Renal pelvis (tissue), 4 donors: ENCODE results near the gene ARMC8. TPM values are rescaled to one million over a fixed set of nuclear protein-coding genes. Genes with fewer than 3 reads are reported as not detected.

ENCODE experiments used
- DNase-seq: peaks from one replicate; pipeline ENCODE4 v3.0.0-alpha.2; 2013
- polyA plus RNA-seq, 3 donors: library from polyadenylated mRNA; unstranded; fragments of 120-200 nt; gene quantifications; one replicate each; pipeline ENCODE4 v1.2.1, GENCODE V29; 2013; ENCODE audit not compliant: insufficient read length in 3 of 3

Gene ARMC8
- polyA plus RNA-seq, 3 donors: 44.4 to 51.2 (median 47.9) TPM

DNA sequence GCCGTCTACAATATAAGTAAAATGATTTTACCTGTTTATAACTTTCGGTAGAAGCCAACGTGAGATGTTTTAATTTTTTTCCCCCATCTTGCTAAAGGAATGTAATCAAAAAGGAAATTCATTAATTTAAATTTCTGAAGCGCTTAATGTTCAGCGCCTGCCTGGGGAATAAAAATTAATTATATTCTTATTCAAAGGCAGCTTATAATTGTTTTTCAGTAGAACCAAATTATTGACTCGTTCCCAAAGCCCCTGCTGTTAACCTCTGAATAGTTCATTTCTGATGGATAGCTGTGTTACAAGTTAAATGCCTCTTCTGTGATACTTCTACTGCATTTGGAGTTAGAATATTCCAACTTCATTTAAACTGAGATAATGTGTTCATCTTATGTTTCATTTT lies 51.6 kb downstream of the ARMC8 start:
- DNase-seq: no peak

DNA sequence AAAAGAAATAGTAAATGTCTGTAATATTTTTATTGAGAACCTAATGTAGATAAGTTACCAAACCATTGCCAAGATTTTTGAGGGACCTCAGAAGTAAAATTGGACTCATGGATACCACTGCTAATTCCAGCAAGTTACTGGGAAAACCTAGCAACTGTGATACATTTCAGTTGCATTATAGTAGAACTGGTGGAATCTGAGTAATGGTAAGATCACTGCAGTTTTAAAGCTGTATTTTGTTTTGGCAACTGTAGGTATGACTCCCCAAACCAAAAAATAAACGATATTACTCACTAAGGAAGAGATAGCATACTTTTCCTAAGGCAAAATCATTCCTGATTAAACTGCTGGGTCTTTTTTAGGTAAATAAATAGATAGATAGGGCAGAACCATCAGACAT lies 54.0 kb downstream of the ARMC8 start:
- no peak for DNase-seq

- DNase-seq: no peak
Observed at GRCh38 chr3:138241676-138242075, 54.6 kb downstream of the ARMC8 start.

DNA sequence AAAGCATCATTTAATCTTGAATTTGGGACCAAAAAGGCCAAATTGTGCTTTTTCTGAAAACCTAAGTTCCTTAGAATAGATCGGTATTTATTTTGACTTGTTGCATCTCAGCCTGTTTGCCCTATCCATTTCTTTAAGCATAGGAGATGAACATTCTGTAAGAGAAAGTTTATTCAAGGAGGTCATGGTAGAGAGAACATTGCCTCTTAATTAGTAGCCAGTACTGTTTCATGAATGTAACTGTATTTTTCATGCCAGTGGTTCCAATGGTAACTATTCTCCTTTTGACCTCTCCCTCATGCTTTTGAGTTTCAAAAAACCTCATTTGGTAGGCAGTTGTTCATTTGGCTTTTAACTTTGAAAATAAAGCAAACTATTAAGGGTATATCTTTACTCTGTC lies 55.4 kb downstream of the ARMC8 start:
- DNase-seq: no peak

- DNase-seq: no peak
Observed at GRCh38 chr3:138245026-138245425, 57.9 kb downstream of the ARMC8 start.

DNA sequence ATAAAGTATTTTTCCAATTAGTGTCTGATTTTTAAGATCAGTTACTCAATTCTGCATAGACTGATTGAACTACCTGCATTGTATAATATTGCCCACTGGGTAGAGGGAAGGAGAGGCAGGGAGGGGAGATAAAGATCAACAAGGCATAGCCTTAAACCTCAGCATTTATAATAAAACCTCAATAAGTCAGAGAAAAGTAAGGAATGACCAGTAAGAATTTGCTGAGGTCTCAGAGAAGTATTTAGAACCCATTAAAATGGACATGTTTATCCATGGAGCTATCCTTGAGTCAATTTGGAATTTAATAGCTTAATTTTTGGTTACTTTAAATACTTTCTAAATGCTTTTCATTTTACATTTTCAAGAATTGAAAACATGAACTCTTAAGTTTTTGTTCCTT lies 62.5 kb downstream of the ARMC8 start:
- no peak for DNase-seq

GRCh38 chr3:138253609-138254008 lies 66.5 kb downstream of the ARMC8 start:
- DNase-seq: no peak

DNA sequence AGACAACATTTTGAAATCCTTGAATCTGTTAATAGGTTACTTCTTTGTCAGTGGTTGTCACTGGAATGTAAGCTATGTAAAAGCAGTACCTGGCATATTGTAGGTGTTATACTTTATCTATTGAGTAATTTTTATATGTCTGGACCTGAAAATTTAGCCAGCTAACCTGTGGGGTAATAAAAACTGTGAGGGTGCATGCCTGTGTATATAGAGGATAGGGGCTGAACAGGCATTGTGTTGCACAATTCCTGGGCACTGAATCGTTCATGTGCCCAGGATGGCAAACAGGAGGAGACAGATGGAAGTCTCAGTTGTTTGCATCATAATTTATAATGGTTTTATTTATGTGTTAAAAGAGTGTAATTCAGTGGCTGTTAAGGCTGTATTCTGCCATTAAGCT lies 67.1 kb downstream of the ARMC8 start:
- no peak for DNase-seq

- DNase-seq: no peak
Observed at GRCh38 chr3:138256022-138256421, 68.9 kb downstream of the ARMC8 start.

DNA sequence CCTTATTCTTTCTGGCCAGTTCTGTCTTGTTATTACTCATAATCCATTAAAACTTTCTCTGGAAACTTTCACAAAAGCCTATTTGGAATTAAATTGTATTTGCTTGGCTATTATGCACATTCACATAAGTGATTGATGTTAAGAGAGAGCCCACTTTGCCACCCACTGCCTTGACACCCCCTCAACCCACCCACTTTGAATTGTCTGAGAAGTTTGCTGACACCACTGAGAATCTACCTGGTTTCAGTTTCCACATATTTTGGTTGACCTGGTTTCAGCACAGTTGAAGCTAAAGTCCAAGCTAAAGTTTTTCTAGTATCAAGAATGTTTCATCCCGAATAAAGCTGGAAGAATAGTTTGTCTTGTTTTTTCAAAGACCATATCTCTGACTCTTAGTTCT lies 70.9 kb downstream of the ARMC8 start:
- no peak for DNase-seq

GRCh38 chr3:138259126-138259525 lies 72.0 kb downstream of the ARMC8 start:
- no peak for DNase-seq

GRCh38 chr3:138260611-138261010 lies 73.5 kb downstream of the ARMC8 start:
- DNase-seq: no peak

- DNase-seq: no peak
Observed at GRCh38 chr3:138263104-138263503, 76.0 kb downstream of the ARMC8 start.

GRCh38 chr3:138265745-138266144 lies 78.6 kb downstream of the ARMC8 start:
- no peak for DNase-seq

DNA sequence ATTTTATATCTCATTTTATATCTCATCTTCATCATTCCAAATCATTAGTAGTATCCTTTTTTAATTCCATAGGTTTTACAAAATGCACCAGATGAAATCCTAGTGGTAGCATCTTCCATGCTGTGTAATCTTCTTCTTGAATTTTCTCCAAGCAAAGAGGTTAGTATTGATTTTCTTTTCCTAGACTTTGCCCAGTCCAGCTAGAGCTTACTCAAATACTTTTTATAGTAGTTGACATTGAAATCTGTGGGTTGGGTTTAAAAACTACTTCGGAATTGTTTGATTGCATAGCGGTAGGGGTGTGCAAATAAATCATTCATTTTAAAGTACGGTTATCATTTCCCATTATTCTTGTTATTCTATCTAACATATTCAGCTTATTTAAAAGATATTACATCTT lies 80.0 kb downstream of the ARMC8 start:
- DNase-seq: no peak

DNA sequence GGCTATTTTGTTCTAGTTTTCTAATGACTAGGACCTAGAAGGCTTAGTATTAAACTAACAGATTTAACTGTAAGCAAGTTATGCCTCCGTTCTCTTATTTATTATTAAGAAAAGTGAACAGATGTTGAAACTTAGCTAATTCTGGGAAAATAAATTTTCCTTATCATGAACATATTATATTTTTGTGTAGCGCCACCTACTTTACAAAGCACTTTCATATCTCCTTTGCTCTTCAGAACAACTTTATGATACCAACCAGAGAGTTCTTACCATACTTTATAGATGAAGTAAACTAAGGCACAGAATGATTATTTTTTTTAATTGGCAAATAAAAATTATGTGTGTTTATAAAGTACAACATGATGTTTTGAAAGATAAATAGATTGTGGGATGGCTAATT lies 83.1 kb downstream of the ARMC8 start:
- no peak for DNase-seq

DNA sequence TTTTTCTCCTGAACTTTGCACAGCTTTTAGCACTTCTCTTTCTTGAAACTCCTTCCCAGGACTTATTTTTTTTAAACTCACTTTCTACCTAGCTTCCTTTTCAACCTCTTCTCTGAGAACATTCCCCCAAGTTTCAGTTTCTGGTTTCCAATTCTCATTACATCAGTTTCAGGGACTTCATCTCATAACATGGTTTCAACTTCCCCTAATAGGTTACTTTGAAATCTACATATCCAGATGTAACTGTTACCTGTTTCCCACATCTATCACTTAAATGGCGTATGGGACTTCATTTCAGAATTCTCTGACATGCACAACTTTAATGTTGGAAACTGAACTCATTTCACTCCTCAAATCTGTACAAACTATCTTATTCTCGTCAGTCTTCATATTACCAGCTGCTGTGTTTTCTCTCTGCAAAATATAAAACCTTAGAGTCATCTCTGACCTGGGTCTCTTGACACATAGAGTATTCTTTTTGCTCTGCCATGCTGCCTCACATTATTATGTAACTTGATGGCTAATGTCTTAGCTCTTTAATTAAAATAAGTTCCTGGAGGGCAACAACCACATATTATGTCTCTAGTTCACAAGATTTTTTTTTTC lies 84.2 kb downstream of the ARMC8 start:
- no peak for DNase-seq

GRCh38 chr3:138281561-138281960 lies 94.5 kb downstream of the ARMC8 start:
- no peak for DNase-seq

DNA sequence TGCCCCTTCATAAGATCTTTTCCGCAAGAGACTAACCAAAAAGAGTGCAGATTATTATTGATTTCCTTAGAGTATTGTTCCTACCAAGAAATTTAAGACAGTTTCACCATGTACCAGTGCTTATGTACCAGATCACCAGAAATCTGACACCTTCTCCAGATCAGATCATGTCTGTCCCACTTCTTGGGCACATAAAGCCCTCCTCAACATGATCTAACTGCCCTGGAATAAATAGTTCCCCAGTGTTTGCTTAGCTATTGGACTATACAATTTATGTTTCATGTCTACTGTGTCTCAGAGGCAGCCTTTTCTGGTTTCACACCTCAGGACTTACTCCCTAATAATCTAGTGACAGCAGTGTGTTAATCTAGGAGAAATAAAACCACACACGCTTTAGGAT lies 95.7 kb downstream of the ARMC8 start:
- no peak for DNase-seq

DNA sequence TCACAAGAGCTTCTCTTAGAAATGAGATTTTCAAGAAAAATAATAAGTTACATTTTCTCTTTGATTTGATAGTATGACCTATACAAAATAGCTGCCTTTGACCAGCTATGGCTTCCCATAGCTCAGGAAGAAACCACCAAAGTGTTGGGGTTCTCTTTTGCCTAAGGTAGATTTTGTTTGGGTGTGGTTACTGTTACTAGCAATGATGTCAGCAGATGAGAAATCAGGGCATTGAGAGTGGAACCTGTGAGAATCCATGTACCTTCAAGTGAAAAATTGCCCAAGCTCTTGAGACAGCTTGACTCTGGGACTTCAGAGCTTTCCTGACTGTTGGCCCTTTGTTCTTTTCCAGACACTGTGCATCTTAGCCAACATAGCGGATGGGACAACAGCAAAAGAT lies 97.0 kb downstream of the ARMC8 start:
- DNase-seq: no peak

DNA sequence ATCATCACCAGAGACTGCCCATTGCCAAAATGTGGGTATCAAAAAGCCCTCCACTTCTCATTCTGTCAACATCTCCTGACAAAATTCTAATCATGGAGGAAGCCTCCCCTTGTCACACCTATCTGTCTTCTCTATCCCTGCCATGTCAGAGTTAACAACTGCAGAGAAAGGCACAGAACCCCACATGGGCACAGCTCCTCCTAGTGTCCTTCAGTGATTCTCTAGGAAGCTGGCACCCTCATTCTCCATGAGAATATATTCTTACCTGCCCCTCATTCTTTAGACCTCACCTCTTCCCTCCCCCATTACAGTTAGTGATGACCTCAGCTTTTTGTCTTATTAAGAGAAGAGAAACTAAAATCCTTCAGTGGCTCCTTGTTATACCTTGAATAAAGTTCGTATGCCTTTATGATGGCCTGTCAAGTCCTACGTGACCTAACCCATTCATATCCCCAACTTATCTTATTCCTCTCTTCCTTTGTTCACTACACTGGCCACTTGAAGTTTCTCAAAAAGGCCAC lies 97.9 kb downstream of the ARMC8 start:
- DNase-seq: no peak

- DNase-seq: no peak
Observed at GRCh38 chr3:138289260-138289659, 102.2 kb downstream of the ARMC8 start.

DNA sequence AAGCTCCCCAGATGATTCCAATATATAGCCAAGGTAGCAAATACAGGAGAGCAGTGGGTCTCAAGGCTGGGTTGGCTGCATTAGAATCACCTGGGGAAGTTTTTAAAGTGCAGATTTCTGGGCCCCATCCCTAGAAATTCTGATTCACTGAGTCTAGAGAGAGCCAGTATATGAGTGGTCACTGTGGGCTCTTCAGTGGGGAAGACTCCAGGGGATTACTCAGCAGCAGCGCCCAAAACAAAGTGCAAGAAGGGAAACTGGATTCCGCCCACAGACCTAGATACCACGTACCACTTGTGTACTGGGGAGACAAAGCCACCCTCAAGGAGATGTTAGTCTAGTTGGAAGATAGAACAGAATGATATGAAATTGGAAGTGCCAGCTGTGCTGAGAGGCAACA lies 102.6 kb downstream of the ARMC8 start:
- DNase-seq: no peak

GRCh38 chr3:138296639-138297038 lies 109.5 kb downstream of the ARMC8 start:
- no peak for DNase-seq
